Activated CD4-positive, alpha-beta T cell treated with anti-CD3 and anti-CD28 coated beads, Interleukin-2, amount 50 U/mL, for 1 hour (primary cell): ENCODE results near the gene FOXA3.
"Not testable (repeated sequence)": the region's sequence is repeated elsewhere in the genome, so short reads cannot be mapped to it uniquely, and the experiment has no call there.

Experiments used
- DNase-seq: peaks from one replicate; pipeline ENCODE4 v3.0.0-alpha.2; 2020

FOXA3 gene

DNA sequence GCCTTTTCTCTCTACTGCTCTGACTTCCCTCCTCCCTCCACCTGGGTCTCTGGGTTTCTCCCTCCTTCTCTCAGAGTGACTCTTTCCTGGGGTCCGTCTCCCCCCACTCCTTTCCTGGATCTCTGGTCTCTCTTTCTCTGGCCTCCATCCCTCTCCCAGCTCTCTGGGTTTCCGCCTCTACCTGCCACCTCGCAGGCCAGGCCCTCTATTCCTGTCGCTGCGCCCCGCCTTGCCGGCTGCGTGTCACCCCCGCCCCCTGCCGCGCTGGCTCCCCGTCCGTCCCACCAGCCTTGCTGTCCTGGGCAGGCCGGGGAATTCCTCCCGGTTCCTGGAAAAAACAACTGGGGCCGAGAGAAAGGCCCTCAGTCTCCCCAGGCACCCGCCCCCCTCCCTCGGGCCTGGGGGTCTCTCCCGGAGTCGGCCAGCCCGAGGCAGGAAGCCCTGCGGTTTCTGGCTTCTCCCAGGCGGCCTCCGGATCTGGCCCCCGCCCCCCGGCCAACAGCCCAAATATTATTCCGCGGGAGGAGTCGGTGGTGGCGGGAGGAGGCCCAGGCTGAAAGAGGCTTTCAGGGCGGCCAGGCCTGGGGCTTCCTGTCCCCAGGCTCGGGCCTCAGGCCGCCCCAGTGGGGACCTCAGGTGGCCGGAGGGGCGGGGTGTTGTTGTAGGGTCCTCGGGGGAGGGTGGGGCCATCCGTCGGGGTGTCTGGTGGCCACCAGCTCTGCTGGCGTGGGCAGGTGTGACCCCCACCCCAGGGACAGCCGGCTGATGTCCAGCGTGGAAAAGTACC lies 12.5 kb downstream of the FOXA3 start:
- no peak for DNase-seq

DNA sequence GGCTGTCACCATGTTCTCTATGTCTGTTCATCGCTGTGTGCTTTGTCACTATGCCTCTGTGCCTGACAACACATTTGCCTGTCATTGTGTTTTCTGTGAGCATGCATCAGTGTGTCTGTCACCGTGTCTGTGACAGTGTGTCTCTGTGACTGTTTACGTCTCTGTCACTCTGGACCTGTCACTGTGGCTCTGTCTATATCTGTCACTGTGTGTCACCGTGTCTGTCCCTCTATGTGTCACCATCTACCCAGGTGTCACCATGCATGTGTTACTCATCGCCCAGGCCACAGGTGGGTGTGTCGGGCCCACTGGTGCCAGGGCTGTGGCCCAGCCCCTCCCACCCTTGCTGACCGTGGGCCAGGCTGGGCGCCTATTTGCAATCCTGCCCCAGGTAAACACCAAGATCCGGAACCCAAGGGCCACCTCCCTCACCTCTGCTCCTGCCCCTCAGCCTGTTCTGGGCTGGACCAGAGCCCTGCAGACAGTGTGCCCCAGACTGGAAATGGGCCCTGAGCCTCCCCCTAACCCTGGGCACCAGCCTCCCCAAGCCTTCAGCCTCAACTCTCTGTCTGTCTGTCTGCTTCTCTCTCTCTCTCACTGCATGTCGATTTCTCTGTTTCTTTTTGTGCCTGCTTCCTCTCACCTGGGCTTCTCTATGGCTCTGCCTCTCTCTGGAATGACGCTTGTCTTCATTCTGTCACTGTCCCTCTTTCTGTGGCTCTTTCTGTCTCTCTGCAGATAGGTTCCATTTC lies 14.1 kb downstream of the FOXA3 start:
- DNase-seq: no peak

DNA sequence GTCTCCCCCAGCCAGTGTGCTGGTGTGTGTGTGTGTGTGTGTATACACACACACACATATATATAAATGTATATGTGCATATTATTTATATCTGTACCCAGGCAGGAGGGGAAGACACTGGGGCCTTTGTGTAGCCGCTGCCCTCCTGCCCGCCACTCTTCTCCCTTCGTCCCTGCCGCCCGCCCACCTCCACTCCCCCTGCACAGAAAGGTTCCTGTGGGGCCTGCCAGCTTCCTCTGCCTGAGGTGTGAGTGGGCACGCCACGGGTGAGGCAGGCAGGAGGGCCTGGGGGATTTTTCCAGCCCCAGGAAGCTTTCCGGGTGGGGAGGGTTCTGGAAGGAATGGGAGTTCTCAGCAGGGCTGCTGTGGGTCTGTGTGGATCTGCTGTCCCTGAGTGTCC lies 14.9 kb downstream of the FOXA3 start:
- no peak for DNase-seq

DNA sequence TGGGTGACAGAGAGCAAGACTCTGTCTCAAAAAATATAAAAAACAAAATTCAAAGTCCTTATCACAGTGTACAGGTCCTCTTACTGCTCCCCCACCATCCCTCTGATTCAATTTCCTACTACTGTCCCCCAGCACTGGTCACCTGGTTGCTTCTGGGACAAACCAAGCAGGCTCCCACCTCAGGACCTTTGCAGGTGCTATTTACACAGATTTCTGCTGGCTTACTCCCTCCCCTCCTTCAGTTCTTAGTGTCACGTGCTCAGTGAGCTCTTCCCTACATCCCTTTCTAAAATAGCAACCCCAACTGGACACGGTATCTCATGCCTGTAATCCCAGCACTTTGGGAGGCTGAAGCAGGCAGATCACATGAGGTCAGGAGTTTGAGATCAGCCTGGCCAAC lies 15.8 kb downstream of the FOXA3 start:
- no peak for DNase-seq

DNA sequence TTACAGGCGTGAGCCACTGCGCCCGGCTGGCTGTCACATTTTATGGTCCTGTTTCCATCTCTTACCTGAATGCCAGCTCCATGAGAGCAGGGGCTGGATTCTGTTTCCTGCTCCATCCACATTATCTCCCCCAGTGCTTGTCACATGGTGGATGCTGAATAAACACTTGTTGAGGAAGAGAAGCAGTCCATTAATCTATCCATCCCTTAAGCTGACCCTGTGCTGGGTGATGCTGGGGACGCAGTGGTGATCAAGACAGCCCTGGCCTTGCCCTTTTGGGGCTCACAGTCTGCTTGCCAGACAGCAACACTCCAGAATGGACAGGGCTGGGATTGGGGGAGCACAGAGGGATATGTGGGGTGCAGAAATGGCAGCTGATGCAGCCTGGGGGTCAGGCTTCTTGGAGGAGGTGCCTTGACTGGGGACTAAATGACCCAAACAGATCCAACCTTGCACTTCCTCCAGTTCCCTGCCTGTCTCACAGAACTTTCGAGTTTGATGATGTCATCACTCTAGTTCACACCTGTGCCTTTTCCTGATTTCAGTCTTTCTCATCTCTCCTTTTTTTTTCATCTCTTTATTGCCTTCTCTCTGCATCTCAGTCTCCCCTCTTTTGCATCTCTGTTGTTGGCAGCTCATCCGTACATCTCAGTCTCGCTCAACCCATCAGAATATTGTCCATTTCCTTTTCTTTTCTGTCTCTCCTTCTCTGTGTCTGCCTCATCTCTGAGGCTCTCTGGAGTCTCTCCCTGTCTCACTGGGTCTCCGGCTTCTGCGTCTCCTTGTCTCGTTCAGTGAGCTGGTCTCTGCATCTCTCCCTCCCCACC lies 17.2 kb downstream of the FOXA3 start:
- DNase-seq: no peak

DNA sequence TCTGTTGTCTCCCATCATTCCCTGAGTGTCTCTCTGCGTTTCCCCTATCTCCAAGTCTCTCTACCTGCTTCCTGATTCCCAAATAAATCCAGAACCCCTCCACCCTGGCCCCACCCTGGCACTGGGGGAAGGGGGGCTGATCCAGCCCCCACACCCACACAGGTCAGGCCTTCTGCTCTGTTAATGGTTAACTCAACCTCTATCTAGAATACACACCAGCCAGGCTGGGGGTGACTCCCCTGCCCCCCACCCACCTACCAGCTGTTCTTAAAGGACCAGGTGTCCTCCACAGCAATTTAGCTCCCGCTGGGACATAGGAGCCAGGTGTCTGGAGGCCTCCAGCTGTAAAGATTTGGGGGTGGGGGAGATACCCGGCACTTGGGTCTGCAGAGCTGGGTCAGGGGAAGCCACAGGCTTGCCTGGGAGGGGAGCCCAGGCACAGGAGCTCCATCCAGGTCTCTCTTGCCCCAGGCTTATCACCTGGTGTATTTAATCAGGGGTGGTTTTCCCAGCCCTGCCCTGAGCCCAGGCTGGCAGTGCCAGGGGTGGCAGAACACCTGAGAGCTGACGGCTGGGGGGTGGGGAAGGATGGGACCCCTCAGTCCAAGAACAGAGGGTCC lies 17.9 kb downstream of the FOXA3 start:
- DNase-seq: no peak

DNA sequence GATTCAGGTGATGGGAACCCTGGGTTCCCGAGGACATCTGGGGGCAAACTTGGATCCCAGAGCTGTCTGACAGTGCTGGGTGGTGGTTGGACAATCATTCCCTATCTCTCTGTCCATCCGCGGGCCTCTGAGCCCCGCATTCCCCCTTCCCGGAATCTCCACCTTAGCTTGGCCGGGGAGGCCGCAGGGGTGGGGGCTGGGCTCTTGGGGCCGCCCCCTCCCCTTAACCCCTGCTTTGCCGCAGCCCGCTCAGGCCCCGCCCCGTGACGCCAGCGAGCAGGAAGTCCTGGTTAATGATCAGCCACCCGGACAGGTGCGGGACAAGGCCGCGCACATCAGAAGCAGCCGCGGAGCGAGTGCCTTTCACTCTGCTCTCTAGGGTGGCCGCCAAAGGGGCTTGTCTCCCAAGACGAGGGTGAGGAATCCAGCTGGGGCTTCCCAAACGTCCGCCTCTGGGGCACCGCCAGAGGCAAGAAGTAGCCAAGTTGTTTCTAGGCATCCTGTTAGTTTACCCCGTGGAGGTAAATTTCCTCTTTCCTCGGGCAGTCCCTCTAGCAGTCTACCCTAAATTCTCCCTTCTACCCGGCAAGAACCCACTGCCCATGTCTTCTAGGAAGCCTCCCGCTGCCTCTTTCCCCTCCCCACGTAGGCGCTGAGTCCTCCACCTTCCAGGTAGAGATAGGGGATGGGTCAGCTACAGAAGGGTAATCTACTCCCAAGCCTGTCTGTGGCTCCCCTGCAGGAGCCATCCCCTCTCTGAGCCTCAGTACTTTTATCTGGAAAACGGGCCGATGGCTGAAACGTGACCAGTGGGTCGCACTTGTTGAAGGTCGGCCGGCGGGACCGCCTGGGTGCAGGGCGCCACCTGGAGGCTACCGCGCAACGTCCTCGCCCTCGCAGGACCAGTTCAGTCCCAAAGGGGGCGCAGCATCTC lies 18.8 kb downstream of the FOXA3 start:
- peak; percentile 84 for DNase-seq

DNA sequence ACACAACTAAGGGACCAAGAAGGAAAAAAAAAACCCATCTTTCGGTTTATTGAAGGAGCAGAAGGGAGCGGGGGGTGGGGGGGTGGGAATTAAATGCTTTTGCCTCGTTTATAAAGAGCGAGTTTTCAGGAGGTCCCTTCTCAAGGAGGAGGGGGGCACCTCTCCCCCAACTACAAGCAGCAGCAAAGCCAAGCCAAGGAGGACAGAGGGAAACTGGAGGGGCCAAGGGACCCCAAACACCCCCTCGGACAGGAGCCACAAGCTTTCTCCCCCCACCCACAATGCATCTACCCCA lies 19.4 kb downstream of the FOXA3 start:
- no peak for DNase-seq

DNA sequence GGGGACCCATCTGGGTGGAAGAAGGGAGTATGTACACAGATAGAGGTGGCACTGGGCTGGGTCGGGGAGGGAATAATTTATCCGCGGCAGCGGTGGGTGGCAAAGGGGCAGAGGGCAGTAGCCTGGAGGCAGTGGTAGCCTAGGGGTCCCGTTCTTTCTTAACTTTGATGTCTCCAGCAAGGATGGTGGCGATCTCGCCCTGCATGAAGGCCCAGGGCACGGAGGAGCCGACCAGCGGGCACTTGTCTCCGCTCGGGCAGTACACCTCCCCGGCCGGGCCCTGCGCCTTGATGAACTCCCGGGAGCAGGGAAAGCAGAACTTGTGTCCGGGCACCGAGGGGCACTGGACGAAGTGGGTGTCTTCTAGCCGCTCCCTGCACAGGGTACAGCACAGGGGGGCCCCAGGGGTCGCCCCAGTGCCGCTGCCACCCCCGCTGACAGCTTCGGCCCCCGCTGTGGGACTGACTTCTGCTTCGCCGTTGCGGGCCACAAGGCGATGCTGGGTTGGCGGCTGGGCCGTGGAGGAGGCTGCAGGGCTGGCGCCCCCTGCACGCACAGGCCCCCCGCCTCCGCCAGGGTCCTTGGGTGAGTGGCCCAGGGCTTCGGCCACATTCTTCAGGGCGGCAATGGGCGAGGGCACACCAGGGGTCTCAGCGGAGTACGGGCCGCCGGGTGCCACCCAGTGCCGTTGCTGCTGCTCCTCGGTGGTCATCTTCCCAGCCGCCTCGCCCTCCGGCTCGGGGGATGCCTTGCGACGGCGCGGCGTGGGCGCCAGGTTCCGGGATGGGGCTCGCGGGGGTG lies 20.0 kb downstream of the FOXA3 start:
- no peak for DNase-seq

DNA sequence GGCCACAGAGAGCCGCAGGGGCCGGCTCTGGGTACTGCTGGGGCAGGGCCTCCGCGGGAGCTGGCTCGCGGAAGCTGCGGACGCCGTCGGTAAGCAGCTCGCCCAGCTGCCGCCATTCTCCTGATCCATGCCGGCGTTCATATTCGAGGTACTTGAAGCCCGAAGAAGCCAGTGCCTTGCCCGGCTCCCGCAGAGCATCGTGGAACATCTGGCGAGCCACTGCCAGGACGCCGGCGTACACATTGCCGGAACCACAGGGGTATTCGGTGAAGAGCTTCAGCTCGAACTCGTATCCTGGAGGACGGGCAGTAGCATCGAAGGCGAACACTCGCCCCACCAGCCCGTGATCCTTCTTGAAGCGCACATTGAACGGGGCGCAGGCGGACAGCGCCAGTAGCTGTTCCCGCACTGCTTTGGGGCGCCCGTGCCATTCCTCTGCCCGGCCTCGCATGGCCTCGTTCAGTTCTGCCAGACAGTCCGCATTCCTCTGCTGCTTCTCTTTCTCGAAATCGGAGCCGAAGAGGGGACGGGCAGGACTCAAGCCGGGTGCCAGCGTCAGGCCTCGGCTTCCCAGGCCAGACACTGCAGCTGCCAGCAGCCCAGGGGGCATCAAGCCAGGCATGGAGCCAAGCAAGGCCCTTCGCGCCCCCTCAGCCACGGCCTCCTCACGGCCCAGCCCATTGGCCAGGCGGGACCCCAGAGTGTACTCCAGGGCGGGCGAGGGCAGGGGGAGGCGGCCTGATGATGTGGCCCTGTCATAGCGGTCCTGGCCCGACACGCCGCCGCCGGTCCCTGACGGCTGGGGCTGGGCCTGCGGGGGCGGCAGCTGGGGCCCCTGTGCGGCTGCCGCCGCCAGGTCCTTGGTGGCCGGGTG lies 20.8 kb downstream of the FOXA3 start:
- DNase-seq: no peak

DNA sequence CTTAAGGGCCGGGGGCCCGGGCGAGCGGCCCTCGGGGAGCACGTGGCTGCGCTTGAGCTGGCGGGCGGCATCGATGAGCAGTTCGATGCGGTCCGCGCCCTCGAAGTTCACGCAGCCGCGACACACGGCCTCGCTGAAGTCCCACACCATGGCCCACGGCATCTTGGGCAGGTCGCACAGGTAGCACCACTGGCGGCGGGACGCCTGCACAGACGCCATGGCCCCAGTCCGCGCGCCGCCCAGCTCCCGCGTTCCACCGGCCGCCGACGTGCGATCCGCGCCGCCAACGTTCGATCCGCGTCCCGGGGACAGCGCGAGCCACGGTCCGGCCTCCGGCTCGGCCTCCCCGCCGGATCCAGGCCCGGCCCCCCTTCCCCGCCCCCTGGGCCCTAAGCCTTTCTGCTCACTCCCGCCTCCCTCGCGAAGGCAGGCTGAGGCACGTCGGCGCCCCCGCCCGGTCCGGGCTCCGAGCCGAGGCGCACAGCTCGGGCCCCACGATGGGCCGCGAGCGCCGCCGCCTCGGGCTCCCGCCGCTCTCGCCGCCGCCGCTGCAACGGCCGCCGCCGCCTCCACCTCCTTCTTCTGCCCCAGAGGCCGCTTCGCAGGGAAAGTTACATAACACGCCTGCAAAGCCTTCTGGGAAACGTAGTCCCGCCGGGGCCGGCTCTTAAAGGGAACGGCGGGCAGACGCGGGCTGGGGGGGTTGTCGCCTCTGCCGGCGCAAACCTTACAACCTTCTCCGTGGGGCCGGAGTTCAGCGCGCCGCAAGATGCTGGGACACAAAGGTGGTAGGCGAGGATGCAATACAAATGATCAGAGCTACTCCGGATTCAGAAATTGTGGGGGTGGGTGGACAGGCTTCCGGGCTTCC lies 21.7 kb downstream of the FOXA3 start, which contains the start of gene IRF2BP1:
IRF2BP1 (minus strand) TSS at position 586 of the 871 bp plus-strand sequence; CDS start at position 219, 367 bp downstream.
- DNase-seq: peak; percentile 89

DNA sequence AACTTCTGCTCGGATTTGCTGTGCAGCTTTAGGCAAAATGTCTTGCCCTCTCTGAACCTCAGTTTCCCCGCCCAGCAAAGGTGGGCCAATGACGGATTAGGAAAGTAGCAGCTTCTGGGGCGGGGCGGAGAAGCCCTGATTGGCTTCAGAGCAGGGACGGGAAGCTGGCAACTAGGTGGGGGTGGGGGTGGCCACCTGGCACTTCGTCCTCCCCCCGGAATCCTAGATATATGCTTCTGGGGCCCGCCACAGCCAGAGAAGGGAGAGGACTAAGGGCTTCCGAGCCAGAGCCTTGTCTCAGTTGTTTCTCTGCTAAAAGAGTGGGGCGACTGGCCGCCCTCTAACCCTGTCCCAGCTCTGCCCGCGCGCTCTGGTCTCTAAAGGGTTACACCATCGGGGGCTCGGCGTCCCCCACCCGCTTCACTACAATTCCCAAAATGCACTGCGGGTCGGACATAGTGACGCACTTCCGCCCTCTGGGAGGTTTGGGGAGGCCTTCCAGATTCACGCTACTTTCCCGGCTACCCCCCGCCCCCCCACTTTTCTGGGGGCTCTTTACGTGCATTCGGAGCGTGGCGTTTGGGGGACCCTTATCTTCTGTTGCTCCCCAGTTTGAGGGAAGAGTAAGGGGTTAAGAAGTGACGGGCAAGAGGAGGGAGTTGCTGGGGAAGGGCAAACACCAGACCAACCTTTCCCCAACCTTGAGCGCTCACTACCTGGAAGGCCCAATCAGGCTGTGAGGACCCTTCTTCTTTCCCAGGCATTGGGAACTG lies 22.5 kb downstream of the FOXA3 start:
- peak; percentile 87 for DNase-seq

DNA sequence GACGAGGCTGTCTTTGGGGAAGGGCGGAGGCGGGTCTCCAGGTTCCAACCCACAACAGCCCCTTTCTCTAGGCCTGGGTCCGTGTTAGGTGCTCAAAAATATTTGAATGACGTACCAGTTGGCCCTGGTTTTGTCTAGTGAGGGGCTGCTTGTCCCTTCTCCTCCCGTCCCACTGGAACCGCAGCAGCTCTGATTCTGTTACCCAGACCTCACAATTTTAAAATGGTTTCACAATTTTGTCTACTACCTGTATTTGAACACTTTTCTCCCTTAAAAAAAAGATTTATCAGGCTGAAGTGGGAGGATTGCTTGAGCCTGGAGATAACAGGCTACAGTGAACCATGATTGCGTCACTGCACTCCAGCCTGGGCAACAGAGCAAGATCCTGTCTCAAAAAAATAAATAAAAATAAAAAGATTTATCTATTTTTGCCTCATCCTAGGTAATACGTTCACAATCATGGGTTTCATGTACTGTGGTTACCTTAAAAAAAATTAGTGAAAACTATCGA lies 23.1 kb downstream of the FOXA3 start:
- no peak for DNase-seq

DNA sequence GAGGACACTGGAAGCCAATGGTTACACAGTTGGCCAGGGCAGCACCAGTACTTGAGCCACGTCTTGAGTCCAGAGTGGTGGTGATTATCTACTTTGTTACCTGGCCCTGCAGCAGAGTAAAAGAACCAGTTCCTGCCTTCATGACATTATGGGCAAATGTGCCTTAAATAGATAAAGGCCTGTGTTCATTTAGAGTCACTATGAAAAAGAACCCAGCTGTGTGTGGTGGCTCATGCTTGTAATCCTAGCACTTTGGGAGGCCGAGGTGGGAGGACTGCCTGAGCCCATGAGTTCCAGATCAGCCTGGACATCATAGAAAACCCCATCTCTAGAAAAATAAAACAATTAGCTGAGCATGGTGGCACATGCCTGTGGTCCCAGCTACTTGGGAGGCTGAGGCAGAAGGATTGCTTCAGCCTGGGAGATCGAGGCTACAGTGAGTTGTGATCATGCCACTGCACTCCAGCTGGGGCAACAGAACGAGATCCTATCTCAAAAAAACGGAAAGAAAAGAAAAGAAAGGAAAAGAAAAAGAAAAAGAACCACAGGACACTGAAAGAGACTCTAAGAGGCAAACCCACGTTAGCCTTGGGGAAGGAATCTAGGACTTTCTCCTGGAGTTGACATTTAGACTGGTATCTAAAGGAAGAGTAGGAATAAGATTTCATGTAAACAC lies 25.2 kb downstream of the FOXA3 start:
- DNase-seq: no peak

DNA sequence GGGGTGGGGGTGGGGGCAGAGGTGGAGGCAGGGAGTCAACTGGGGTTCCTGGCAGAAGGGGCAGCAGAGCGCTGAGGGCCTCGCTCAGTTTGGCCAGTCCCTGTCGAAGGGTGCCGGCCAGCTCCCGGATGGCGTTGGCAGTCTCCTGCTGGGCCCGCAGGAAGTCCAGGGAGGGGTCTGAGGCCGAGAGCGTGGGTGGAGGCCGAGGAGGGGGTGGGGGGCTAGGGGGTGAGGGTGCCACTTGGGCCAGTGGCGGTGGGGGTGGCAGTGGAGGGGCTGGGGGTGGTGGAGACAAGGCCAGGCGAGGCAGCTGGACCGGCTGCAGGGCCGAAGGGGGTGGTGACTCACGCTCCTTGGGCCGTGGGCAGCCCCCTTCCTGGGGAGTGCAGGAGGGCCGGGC lies 26.8 kb downstream of the FOXA3 start:
- no peak for DNase-seq

DNA sequence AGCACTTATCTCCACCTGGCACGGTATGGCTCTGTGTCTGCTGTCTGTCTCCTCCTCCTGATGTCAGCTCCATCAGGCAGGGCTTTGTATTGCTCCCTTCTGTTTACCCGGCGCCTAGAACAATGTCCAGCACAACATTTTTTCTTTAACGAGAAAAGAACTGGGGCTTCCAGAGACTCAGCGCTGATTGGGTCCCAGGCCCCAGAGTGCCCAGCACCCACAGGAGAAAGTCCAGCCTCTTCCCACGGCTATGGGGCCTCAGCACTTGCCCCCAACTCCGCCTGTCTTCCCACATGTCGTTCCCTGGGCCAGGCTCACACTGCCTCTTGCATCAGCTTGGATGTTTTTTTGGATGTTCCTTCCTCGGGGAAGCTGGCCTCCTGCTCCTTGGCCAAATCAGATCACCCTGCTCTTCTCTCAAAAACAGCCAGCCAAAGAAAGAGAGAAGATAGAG lies 31.4 kb downstream of the FOXA3 start:
- no peak for DNase-seq

DNA sequence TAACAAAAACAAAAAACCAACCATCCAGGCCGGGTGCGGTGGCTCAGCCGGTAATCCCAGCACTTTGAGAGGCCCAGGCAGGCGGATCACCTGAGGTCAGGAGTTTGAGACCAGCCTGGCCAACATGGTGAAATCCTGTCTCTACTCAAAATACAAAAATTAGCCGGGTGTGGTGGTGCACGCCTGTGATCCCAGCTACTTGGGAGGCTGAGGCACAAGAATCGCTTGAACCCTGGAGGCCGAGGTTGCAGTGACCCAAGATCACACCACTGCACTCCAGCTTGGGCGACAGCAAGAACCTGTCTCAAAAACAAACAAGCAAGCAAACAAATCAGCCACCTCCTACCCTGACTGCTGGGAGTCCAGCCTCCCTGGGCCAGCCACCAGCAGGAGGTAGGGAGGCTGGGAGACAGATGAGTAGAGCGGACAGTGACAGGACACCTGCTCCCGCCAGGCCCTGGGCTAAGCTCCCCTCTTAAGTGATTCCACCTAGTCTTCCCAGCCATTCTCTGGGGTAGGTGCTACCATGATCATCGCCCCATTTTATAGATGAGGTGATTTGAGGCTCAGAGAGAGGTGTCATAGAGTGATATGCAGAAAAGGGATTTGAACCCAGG lies 32.0 kb downstream of the FOXA3 start:
- DNase-seq: not testable (repeated sequence)
